Keratinocyte (primary cell): ENCODE data around the gene KCNG2. TPM values are rescaled to one million over a fixed set of nuclear protein-coding genes. Genes with fewer than 3 reads are reported as not detected.

Source experiments
- DNase-seq: peaks from one replicate; pipeline ENCODE4 v3.0.0-alpha.2; 2011; ENCODE audit warnings: low read depth, missing footprints, low spot score
- FAIRE-seq: peaks from 2 replicates; lab custom pipeline; 2011; peaks lifted over from hg19 to GRCh38; lab: Jason Lieb, UNC
- H2AFZ ChIP-seq: 2 replicates; pipeline ENCODE4 v1.6.0; 2012; ENCODE audit warnings: low read length, control low read depth, inconsistent platforms; ENCODE audit not compliant: control insufficient read depth
- H3K27ac ChIP-seq: 2 replicates; pipeline ENCODE4 v1.5.1; 2011; ENCODE audit warnings: low read length; ENCODE audit not compliant: control insufficient read depth, insufficient read depth
- H3K27me3 ChIP-seq: 3 replicates; pipeline ENCODE4 v1.6.0; 2011; ENCODE audit warnings: low read length; ENCODE audit not compliant: control insufficient read depth, insufficient read depth; ENCODE audit errors: extremely low read depth
- H3K36me3 ChIP-seq, 2 experiments: 2 replicates in 1 of 2; 3 replicates in 1 of 2; pipeline ENCODE4 v1.5.1; 2011; ENCODE audit warnings: low read length in 2 of 2, mild to moderate bottlenecking in 1 of 2; ENCODE audit not compliant: control insufficient read depth in 2 of 2, insufficient read depth in 2 of 2; ENCODE audit errors: extremely low read depth in 1 of 2
- H3K4me1 ChIP-seq: 3 replicates; pipeline ENCODE4 v1.5.1; 2011; ENCODE audit warnings: low read length; ENCODE audit not compliant: control insufficient read depth, insufficient read depth; ENCODE audit errors: extremely low read depth
- H3K4me2 ChIP-seq: 3 replicates; pipeline ENCODE4 v1.6.0; 2011; ENCODE audit warnings: low read depth, low read length; ENCODE audit not compliant: control insufficient read depth, insufficient read depth; ENCODE audit errors: extremely low read depth
- H3K4me3 ChIP-seq, 3 experiments: fragments of 200-600 bp in 1 of 3; sonication (generic) in 1 of 3; 2 replicates in 2 of 3; 3 replicates in 1 of 3; pipeline ENCODE4 v1.5.1; 2011 to 2016; ENCODE audit warnings: low read length in 3 of 3, mild to moderate bottlenecking in 3 of 3, control low read depth in 2 of 3, inconsistent platforms in 1 of 3, low read depth in 1 of 3, mixed read lengths in 1 of 3, mixed run types in 1 of 3, moderate library complexity in 1 of 3; ENCODE audit not compliant: control insufficient read depth in 2 of 3, insufficient read depth in 2 of 3; ENCODE audit errors: extremely low read depth in 1 of 3
- H3K79me2 ChIP-seq: 2 replicates; pipeline ENCODE4 v1.6.0; 2012; ENCODE audit warnings: low read length; ENCODE audit not compliant: control insufficient read depth, insufficient read depth
- H3K9ac ChIP-seq: 3 replicates; pipeline ENCODE4 v1.6.0; 2011; ENCODE audit warnings: low read length; ENCODE audit not compliant: control insufficient read depth, insufficient read depth; ENCODE audit errors: extremely low read depth
- H3K9me1 ChIP-seq: 3 replicates; pipeline ENCODE4 v1.6.0; 2011; ENCODE audit warnings: low read length; ENCODE audit not compliant: control insufficient read depth, insufficient read depth; ENCODE audit errors: extremely low read depth
- H3K9me3 ChIP-seq: 2 replicates; pipeline ENCODE4 v1.5.1; 2012; ENCODE audit warnings: low read depth, low read length; ENCODE audit not compliant: control insufficient read depth
- H4K20me1 ChIP-seq: 3 replicates; pipeline ENCODE4 v1.6.0; 2011; ENCODE audit warnings: low read length; ENCODE audit not compliant: control insufficient read depth, insufficient read depth; ENCODE audit errors: extremely low read depth
- CTCF ChIP-seq, 3 experiments: IDR thresholded peaks in 1 of 3; conservative IDR thresholded peaks in 1 of 3; optimal IDR thresholded peaks in 1 of 3; 2 replicates in 2 of 3; 3 replicates in 1 of 3; pipeline versions ENCODE3 to v1.5.1; 2011; ENCODE audit warnings: low read length in 3 of 3, mild to moderate bottlenecking in 3 of 3, moderate library complexity in 2 of 3, control low read depth in 1 of 3, inconsistent platforms in 1 of 3; ENCODE audit not compliant: insufficient read depth in 2 of 3; ENCODE audit errors: extremely low read depth in 1 of 3
- EZH2 ChIP-seq: IDR thresholded peaks from one replicate; pipeline ENCODE4 v1.6.1; 2012; ENCODE audit warnings: inconsistent platforms, mild to moderate bottlenecking, low read length, moderate library complexity
- dilution Hi-C: fragments of 300-500 bp; cut with MboI; formaldehyde crosslinking; loops from one replicate; pipeline ENCODE4 v1.7.0; 2020; ENCODE audit warnings: low sequenced_read_pairs; ENCODE audit not compliant: extremely low pct_ligation_motif_present
- polyA plus RNA-seq, 5 experiments: library from polyadenylated mRNA; depleted of rRNA in 3 of 5; stranded (reverse) in 3 of 5; stranded (forward) in 1 of 5; unstranded in 1 of 5; fragments of >200 nt; gene quantifications; 1 replicate in 1 of 5; 2 replicates in 3 of 5; 3 replicates in 1 of 5; pipeline versions ENCODE4 v1.2.1 to v1.2.3, GENCODE V29; 2011 to 2012; ENCODE audit warnings: missing spikeins in 2 of 5, low read depth in 1 of 5, low replicate concordance in 1 of 5

Gene KCNG2
- polyA plus RNA-seq, 1 donor (not counting 4 experiments of a cell fraction or from before 2014, with no cell fraction given) = not detected

GRCh38 chr18:79915161-79916127 lies 117.7 kb downstream of the KCNG2 start:
- FAIRE-seq = no peak
- Histone ChIP-seq H3K79me2 (peaks cover 31% of the 10 kb centered on the region), H3K9me1 (no peaks in the 10 kb centered on the region)

GRCh38 chr18:79916128-79916494 lies 118.4 kb downstream of the KCNG2 start:
- Histone ChIP-seq H3K9me1 (no peaks in the 10 kb centered on the region), H3K9me3 (no peaks in the 10 kb centered on the region), H3K4me1 (no peaks in the 10 kb centered on the region), H3K9ac (no peak overlapping the region), H3K27ac (no peak overlapping the region), H3K4me3 (no peak overlapping the region), H3K4me2 (no peak overlapping the region), H3K36me3 (peaks cover 6 to 8% of the 10 kb centered on the region in 2 experiments), H3K27me3 (no peaks in the 10 kb centered on the region), H2AFZ (no peak overlapping the region), H4K20me1 (no peaks in the 10 kb centered on the region), H3K79me2 (peaks cover 27% of the 10 kb centered on the region)
- FAIRE-seq = no peak
- TF ChIP-seq CTCF (optimal IDR thresholded peaks at IDR 0.05 in 1 of 3, IDR thresholded peaks at IDR 0.05 in 1 of 3, conservative IDR thresholded peaks at IDR 0.05 in 1 of 3; ENCODE audit: extremely low read depth in 1 of 3, insufficient read depth in 2 of 3, low read length in 3 of 3) = no peak
- TF ChIP-seq EZH2 = no peak
- dilution Hi-C loops = no loop called here
- DNase-seq = no peak

More at GRCh38 chr18:79915161-79916127, 117.7 kb downstream of the KCNG2 start:
- Histone ChIP-seq H4K20me1 (no peaks in the 10 kb centered on the region), H3K36me3 (peaks cover 8% of the 10 kb centered on the region in 2 experiments), H3K4me3 (no peak overlapping the region), H3K27ac (no peak overlapping the region), H3K4me2 (no peak overlapping the region), H2AFZ (no peak overlapping the region), H3K9ac (no peak overlapping the region), H3K4me1 (no peaks in the 10 kb centered on the region), H3K27me3 (no peaks in the 10 kb centered on the region), H3K9me3 (no peaks in the 10 kb centered on the region)
- no peak for DNase-seq
- dilution Hi-C loops = no loop called here
- TF ChIP-seq CTCF (optimal IDR thresholded peaks at IDR 0.05 in 1 of 3, IDR thresholded peaks at IDR 0.05 in 1 of 3, conservative IDR thresholded peaks at IDR 0.05 in 1 of 3; ENCODE audit: extremely low read depth in 1 of 3, insufficient read depth in 2 of 3, low read length in 3 of 3) = no peak
- no peak for TF ChIP-seq EZH2
